GM12878 (cell line): ENCODE results near the gene ROBO1. TPM values are rescaled to one million over a fixed set of nuclear protein-coding genes. Genes with fewer than 3 reads are reported as not detected.

ENCODE experiments used
- ATAC-seq: fragments of 200-7000 bp; cut with Tn5 transposase; 3 replicates; pipeline ENCODE4 v1.9.1; 2020; ENCODE audit warnings: mild to moderate bottlenecking, moderate library complexity
- BruUV-seq: library from RNA; stranded (reverse); fragments of 400-500 nt; replicated peaks from 2 replicates; lab custom pipeline; 2021; lab: Mats Ljungman, UMichigan
- CTCF ChIA-PET: fragments of 300-600 bp; sonication (Branson Sonifier 250); formaldehyde crosslinking; extraction: SDS; loops from one replicate; lab custom pipeline; 2021; ENCODE audit warnings: inconsistent platforms; lab: Yijun Ruan, JAX
- POLR2A ChIA-PET: fragments of 350-600 bp; formaldehyde crosslinking; extraction: SDS; loops from one replicate; lab custom pipeline; 2021; ENCODE audit warnings: inconsistent platforms; lab: Charles Lee
- RAD21 ChIA-PET: fragments of 300-600 bp; sonication (Branson Sonifier 250); formaldehyde crosslinking; loops from one replicate; lab custom pipeline; 2023; ENCODE audit warnings: antibody characterized with exemption; ENCODE audit not compliant: unreplicated experiment; lab: Charles Lee
- SMC1A ChIA-PET: fragments of 300-600 bp; sonication (Branson Sonifier 250); formaldehyde crosslinking; loops from one replicate; lab custom pipeline; 2023; ENCODE audit not compliant: unreplicated experiment, uncharacterized antibody; lab: Charles Lee
- DNase-seq: peaks from one replicate; pipeline ENCODE4 v3.0.0-alpha.2; 2011; ENCODE audit warnings: low read depth, low spot score
- FAIRE-seq: peaks from 3 replicates; lab custom pipeline; 2011; peaks lifted over from hg19 to GRCh38; lab: Jason Lieb, UNC
- H2AFZ ChIP-seq: 2 replicates; pipeline ENCODE4 v1.6.0; 2011; ENCODE audit warnings: low read depth, low read length, control low read depth; ENCODE audit not compliant: control insufficient read depth
- H3K27ac ChIP-seq: 2 replicates; pipeline ENCODE4 v1.5.1; 2011; ENCODE audit warnings: control low read depth; ENCODE audit not compliant: control insufficient read depth, insufficient read depth
- H3K27me3 ChIP-seq, 2 experiments: replicated peaks in 1 of 2; 2 replicates each; pipeline versions ENCODE4 v1.6.0 to v1.6.1; 2011; ENCODE audit warnings: low read length in 1 of 2; ENCODE audit not compliant: control insufficient read depth in 2 of 2, insufficient read depth in 2 of 2
- H3K36me3 ChIP-seq, 2 experiments: 2 replicates each; pipeline ENCODE4 v1.5.1; 2011; ENCODE audit warnings: low read length in 1 of 2; ENCODE audit not compliant: control insufficient read depth in 2 of 2, insufficient read depth in 2 of 2
- H3K4me1 ChIP-seq: 2 replicates; pipeline ENCODE4 v1.6.1; 2011; ENCODE audit warnings: mild to moderate bottlenecking, low read length, moderate library complexity, mixed read lengths; ENCODE audit not compliant: control insufficient read depth, insufficient read depth
- H3K4me2 ChIP-seq: 2 replicates; pipeline ENCODE4 v1.6.0; 2011; ENCODE audit warnings: control low read depth; ENCODE audit not compliant: control insufficient read depth, insufficient read depth
- H3K4me3 ChIP-seq: fragments of 200-600 bp; sonication (generic); 2 replicates; pipeline ENCODE4 v1.5.1; 2016
- H3K79me2 ChIP-seq: 2 replicates; pipeline ENCODE4 v1.6.0; 2011; ENCODE audit warnings: low read length; ENCODE audit not compliant: control insufficient read depth, insufficient read depth
- H3K9ac ChIP-seq: 2 replicates; pipeline ENCODE4 v1.8.0; 2011; ENCODE audit warnings: low read length, control low read depth, mixed read lengths; ENCODE audit not compliant: control insufficient read depth, insufficient read depth
- H3K9me3 ChIP-seq: replicated peaks from 3 replicates; pipeline ENCODE4 v1.5.1; 2011; ENCODE audit warnings: mild to moderate bottlenecking, low read length; ENCODE audit not compliant: control insufficient read depth, insufficient read depth
- H4K20me1 ChIP-seq: 2 replicates; pipeline ENCODE4 v1.6.0; 2011; ENCODE audit not compliant: control insufficient read depth, insufficient read depth
- CHD4 ChIP-seq: fragments of 200-600 bp; sonication (generic); IDR thresholded peaks from 2 replicates; pipeline ENCODE4 v1.6.1; 2016; ENCODE audit warnings: mild to moderate bottlenecking
- E2F8 ChIP-seq: fragments of 450-650 bp; IDR thresholded peaks from 2 replicates; pipeline ENCODE4 v1.6.1; 2018; ENCODE audit warnings: mild to moderate bottlenecking, low read depth, moderate library complexity; ENCODE audit not compliant: partially characterized antibody
- ESRRA ChIP-seq: IDR thresholded peaks from 2 replicates; pipeline ENCODE4 v1.6.1; 2012; ENCODE audit warnings: mild to moderate bottlenecking, low read length, improper control_type of control experiment
- RB1 ChIP-seq: fragments of 450-650 bp; formaldehyde crosslinking; IDR thresholded peaks from 2 replicates; pipeline ENCODE4 v1.6.1; 2017; ENCODE audit warnings: mild to moderate bottlenecking, borderline replicate concordance
- TCF12 ChIP-seq: IDR thresholded peaks from 2 replicates; pipeline ENCODE4 v1.6.1; 2011; ENCODE audit warnings: low read depth, mild to moderate bottlenecking, low read length
- ZBED1 ChIP-seq: IDR thresholded peaks from 2 replicates; pipeline ENCODE4 v1.6.1; 2016; ENCODE audit warnings: borderline replicate concordance
- in situ Hi-C: fragments of 300-500 bp; cut with MboI; formaldehyde crosslinking; loops from 9 replicates; pipeline ENCODE4 v1.14.3; 2018; ENCODE audit warnings: mixed read lengths
- intact Hi-C: fragments of 100-400 bp; cut with micrococcal nuclease; formaldehyde crosslinking; loops from one replicate; pipeline ENCODE4 v1.14.2; 2022; ENCODE audit not compliant: unreplicated experiment
- polyA plus RNA-seq, 11 experiments: library from polyadenylated mRNA; depleted of rRNA in 4 of 11; unstranded in 6 of 11; stranded (reverse) in 5 of 11; fragments of >200 nt; fragmentation: Nextera tagmentation in 4 of 11; fragmentation: Illumina TruSeq in 1 of 11; extraction: Ambion mirVana in 4 of 11; extraction: Trizol in 1 of 11; gene quantifications; 1 replicate in 1 of 11; 2 replicates in 10 of 11; pipeline versions ENCODE4 v1.2.1 to v1.2.3, GENCODE V29; 2011 to 2016; ENCODE audit warnings: inconsistent platforms in 2 of 11, missing spikeins in 2 of 11, low read depth in 1 of 11
- total RNA-seq, 4 experiments: library from RNA; depleted of rRNA in 3 of 4; stranded (reverse); fragments of >200 nt in 3 of 4; fragmentation: Illumina TruSeq in 1 of 4; extraction: Trizol in 1 of 4; gene quantifications; 2 replicates each; pipeline versions ENCODE4 v1.2.1 to v1.2.3, GENCODE V29; 2013 to 2021
- TF ChIP-seq, protein P1 (sequence below): IDR thresholded peaks from 2 replicates; pipeline ENCODE4 v1.6.1; 2012; ENCODE audit warnings: low read length, inconsistent platforms
- TF ChIP-seq, protein P2 (sequence below): fragments of 450-650 bp; IDR thresholded peaks from 2 replicates; pipeline ENCODE4 v1.6.1; 2016; ENCODE audit warnings: mild to moderate bottlenecking, moderate library complexity, borderline replicate concordance

The ROBO1 gene
- total and polyA plus RNA-seq, 10 of the 15 experiments (the other 5 are each of a cell fraction or from before 2014, with no cell fraction given): 0.29 to 46.5 (median 1.2) TPM

DNA sequence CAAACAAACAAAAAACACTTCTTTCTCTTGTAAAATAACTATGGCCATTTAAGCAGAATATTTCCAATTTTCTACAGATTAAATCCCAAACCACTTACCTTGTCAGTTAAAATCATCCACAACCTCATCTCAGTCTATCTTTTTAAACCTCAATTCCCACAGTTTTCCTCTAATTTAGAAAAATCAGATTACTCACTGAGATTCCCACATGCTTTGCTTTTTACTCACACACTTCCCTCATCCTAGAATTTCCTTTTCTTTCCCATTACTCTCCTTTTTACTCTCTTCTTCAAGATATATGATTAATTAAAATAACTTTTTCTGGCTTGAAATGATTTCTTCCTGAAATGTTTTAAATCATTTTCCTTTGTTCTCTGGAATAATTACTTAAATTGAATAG is 790.7 kb downstream of the ROBO1 start:
- Histone ChIP-seq H3K4me1 (no peaks in the 10 kb centered on the region), H3K27ac (no peak overlapping the region), H2AFZ (no peak overlapping the region), H4K20me1 (no peaks in the 10 kb centered on the region), H3K4me2 (no peak overlapping the region), H3K9ac (no peak overlapping the region), H3K27me3 (no peaks in the 10 kb centered on the region), H3K36me3 (no peaks in the 10 kb centered on the region), H3K4me3 (no peak overlapping the region), H3K79me2 (no peaks in the 10 kb centered on the region), H3K9me3 (no peaks in the 10 kb centered on the region; the same call in 2 of the 3 replicates)
- ChIA-PET SMC1A (interaction anchor here (0.8 to 3.1 kb wide), 11 partner anchors 11 to 315 kb away, joined by 3 to 16 read pairs (median 3); no protein-coding TSS in a partner anchor), CTCF (interaction anchor here (0.8 to 4.2 kb wide), 9 partner anchors 8 to 321 kb away, joined by 3 to 37 read pairs (median 4); no protein-coding TSS in a partner anchor), POLR2A (no interaction called here), RAD21 (interaction anchor here (1.0 to 2.0 kb wide), 9 partner anchors 8 to 238 kb away, joined by 3 to 8 read pairs (median 5); no protein-coding TSS in a partner anchor)
- no peak for DNase-seq
- in situ Hi-C loops: no loop called here
- FAIRE-seq: no peak
- intact Hi-C loops: loop anchor here (5.0 kb wide), 1 partner anchor 105 kb away; no protein-coding TSS in a partner anchor
- no peak for ATAC-seq
- TF ChIP-seq TCF12: no peak
- TF ChIP-seq ZBED1: no peak
- no peak for TF ChIP-seq E2F8
- TF ChIP-seq ESRRA: no peak
- no peak for TF ChIP-seq RB1
- TF ChIP-seq, protein P1, sequence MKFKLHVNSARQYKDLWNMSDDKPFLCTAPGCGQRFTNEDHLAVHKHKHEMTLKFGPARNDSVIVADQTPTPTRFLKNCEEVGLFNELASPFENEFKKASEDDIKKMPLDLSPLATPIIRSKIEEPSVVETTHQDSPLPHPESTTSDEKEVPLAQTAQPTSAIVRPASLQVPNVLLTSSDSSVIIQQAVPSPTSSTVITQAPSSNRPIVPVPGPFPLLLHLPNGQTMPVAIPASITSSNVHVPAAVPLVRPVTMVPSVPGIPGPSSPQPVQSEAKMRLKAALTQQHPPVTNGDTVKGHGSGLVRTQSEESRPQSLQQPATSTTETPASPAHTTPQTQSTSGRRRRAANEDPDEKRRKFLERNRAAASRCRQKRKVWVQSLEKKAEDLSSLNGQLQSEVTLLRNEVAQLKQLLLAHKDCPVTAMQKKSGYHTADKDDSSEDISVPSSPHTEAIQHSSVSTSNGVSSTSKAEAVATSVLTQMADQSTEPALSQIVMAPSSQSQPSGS: no peak
- TF ChIP-seq, protein P2, sequence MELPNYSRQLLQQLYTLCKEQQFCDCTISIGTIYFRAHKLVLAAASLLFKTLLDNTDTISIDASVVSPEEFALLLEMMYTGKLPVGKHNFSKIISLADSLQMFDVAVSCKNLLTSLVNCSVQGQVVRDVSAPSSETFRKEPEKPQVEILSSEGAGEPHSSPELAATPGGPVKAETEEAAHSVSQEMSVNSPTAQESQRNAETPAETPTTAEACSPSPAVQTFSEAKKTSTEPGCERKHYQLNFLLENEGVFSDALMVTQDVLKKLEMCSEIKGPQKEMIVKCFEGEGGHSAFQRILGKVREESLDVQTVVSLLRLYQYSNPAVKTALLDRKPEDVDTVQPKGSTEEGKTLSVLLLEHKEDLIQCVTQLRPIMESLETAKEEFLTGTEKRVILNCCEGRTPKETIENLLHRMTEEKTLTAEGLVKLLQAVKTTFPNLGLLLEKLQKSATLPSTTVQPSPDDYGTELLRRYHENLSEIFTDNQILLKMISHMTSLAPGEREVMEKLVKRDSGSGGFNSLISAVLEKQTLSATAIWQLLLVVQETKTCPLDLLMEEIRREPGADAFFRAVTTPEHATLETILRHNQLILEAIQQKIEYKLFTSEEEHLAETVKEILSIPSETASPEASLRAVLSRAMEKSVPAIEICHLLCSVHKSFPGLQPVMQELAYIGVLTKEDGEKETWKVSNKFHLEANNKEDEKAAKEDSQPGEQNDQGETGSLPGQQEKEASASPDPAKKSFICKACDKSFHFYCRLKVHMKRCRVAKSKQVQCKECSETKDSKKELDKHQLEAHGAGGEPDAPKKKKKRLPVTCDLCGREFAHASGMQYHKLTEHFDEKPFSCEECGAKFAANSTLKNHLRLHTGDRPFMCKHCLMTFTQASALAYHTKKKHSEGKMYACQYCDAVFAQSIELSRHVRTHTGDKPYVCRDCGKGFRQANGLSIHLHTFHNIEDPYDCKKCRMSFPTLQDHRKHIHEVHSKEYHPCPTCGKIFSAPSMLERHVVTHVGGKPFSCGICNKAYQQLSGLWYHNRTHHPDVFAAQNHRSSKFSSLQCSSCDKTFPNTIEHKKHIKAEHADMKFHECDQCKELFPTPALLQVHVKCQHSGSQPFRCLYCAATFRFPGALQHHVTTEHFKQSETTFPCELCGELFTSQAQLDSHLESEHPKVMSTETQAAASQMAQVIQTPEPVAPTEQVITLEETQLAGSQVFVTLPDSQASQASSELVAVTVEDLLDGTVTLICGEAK: no peak
- no peak for TF ChIP-seq CHD4
- BruUV-seq: no TSS peak
